Measurements from ENCODE around the gene WDR36.
"Not testable (repeated sequence)": the region's sequence is repeated elsewhere in the genome, so short reads cannot be mapped to it uniquely, and the experiment has no call there.

The WDR36 gene

DNA sequence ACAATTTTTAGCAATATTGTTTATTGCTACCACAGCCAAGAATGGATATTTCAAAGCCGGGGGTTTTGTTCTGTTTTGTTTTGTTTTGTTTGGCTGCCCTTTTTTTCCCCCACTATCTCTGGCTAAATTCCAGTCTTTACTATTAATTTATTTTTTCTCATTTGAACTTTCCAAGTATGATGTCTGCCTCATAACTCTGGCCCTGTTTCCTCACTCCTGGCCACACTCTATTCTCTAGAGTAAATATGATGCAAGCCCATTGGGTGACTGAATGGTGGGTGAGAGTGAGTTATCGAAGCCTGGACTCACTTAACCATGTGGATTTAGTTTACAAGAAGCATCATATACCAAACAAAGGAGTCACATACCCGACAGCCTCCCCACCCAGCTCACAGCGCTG, 41.9 kb downstream of the WDR36 start:
- Histone ChIP-seq H3K9ac (ENCODE audit: insufficient read length) (no peak overlapping the region), H3K9me3 (ENCODE audit: low read depth, low read length) (no peaks in the 10 kb centered on the region), H3K36me3 (ENCODE audit: insufficient read depth, low read length) (no peaks in the 10 kb centered on the region), H3K4me3 (no peak overlapping the region), H3K27ac (no peak overlapping the region)
- no peak for TF ChIP-seq EZH2 (IDR thresholded peaks at IDR 0.05)
- TF ChIP-seq POLR2AphosphoS5 (IDR thresholded peaks at IDR 0.05; ENCODE audit: borderline replicate concordance, low read depth, low read length), result no peak
- no peak for DNase-seq (ENCODE audit: low read depth, low spot score)

DNA sequence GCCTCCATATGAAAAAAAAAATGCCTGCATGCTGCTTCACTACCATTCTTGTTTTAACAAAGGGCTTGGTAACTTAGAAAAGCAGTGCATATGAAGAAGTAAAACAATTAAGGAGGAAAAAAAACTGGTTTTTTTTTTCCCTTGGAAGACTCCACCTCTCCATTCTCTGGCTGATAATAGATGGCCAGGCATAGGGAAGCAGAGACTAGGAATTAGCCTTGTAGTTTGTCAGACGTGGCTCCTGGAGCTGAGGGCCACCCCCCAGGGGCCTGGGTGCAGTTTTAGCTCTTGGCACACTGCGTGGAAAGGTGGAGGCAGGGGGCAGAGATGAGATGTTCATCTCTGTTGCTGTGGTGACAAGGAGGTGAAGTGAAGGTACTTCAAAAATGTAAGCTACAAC, 42.7 kb downstream of the WDR36 start:
- Histone ChIP-seq H3K4me3 (no peak overlapping the region), H3K9ac (ENCODE audit: insufficient read length) (no peak overlapping the region), H3K36me3 (ENCODE audit: insufficient read depth, low read length) (no peaks in the 10 kb centered on the region), H3K27ac (no peak overlapping the region), H3K9me3 (ENCODE audit: low read depth, low read length) (no peaks in the 10 kb centered on the region)
- DNase-seq (ENCODE audit: low read depth, low spot score), result no peak
- TF ChIP-seq EZH2 (IDR thresholded peaks at IDR 0.05) (no peak), POLR2AphosphoS5 (IDR thresholded peaks at IDR 0.05; ENCODE audit: borderline replicate concordance, low read depth, low read length) (no peak), FOXP2 (optimal IDR thresholded peaks at IDR 0.05; ENCODE audit: control extremely low read depth, extremely low read length, insufficient read depth) (no peak)

DNA sequence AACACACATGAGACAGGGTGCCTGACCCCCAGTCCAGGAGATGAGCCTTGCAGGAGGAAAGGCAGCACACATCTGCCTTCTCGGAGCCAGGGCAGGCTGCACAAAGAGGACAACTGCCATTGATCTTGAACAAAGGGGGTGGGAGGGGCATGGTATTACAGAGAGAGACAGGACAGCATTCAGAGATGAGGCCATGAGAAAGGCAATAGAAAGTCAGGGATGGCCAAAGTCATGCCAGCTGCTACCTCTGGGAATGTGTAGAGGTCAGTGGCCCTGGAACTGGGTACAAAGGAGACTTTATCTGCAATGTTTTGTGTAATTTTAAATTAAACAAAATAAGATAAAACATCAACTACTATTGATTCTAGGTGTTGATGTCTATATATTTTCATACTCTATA, 43.2 kb downstream of the WDR36 start:
- H3K9ac ChIP-seq (ENCODE audit: insufficient read length), result no peak overlapping the region
- no peaks in the 10 kb centered on the region for H3K9me3 ChIP-seq (ENCODE audit: low read depth, low read length)
- H3K36me3 ChIP-seq (ENCODE audit: insufficient read depth, low read length), result no peaks in the 10 kb centered on the region
- TF ChIP-seq EZH2 (IDR thresholded peaks at IDR 0.05) (no peak), POLR2AphosphoS5 (IDR thresholded peaks at IDR 0.05; ENCODE audit: borderline replicate concordance, low read depth, low read length) (no peak)
- DNase-seq (ENCODE audit: low read depth, low spot score), result no peak
- H3K4me3 ChIP-seq, result no peak overlapping the region
- no peak overlapping the region for H3K27ac ChIP-seq

DNA sequence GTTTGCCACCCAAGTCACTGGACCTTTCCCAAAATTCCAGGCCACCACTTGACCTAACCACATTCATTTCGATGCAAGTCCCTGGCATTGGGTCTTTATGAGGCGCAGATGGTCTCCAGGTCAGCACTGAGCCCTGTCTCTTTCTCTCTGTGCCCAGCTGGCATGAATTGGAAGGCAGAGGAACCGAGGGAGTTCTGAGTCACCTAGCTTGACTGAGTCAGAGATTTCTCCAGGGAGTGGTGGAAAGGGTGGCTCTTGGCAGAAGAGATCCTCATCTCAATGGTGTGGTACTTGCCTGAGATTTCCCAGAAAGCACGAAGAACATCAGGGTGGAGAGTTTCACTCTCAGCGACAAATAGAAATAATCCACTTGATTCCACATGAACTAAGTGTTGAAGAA, 43.8 kb downstream of the WDR36 start:
- Histone ChIP-seq H3K9me3 (ENCODE audit: low read depth, low read length) (no peaks in the 10 kb centered on the region), H3K36me3 (ENCODE audit: insufficient read depth, low read length) (no peaks in the 10 kb centered on the region), H3K4me3 (no peak overlapping the region), H3K27ac (no peak overlapping the region), H3K9ac (ENCODE audit: insufficient read length) (no peak overlapping the region)
- DNase-seq (ENCODE audit: low read depth, low spot score), result no peak
- no peak for TF ChIP-seq EZH2 (IDR thresholded peaks at IDR 0.05)
- TF ChIP-seq FOXP2 (optimal IDR thresholded peaks at IDR 0.05; ENCODE audit: control extremely low read depth, extremely low read length, insufficient read depth), result no peak
- TF ChIP-seq POLR2AphosphoS5 (IDR thresholded peaks at IDR 0.05; ENCODE audit: borderline replicate concordance, low read depth, low read length), result no peak

DNA sequence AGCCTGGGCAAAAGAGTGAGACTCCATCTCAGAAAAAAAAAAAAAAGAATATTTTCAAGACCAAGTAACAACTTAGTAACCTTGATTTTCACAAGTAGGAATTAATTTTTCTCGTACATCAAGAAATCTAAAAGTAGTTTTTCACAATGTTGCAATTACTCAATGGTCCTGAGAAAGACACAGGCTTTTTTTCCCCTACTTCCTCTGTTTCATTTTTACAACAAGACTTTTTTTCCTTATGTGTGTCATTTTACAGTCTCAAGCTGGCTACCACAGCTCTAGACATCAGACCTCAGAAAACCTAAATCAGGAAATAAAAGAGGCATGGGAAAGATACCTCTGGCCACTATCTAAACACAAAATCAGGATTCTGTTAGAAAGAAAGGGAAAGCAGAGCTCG, 45.9 kb downstream of the WDR36 start:
- Histone ChIP-seq H3K27ac (no peak overlapping the region), H3K9me3 (ENCODE audit: low read depth, low read length) (no peaks in the 10 kb centered on the region), H3K9ac (ENCODE audit: insufficient read length) (no peak overlapping the region), H3K36me3 (ENCODE audit: insufficient read depth, low read length) (no peaks in the 10 kb centered on the region), H3K4me3 (no peak overlapping the region)
- no peak for DNase-seq (ENCODE audit: low read depth, low spot score)
- TF ChIP-seq EZH2 (IDR thresholded peaks at IDR 0.05) (no peak), FOXP2 (optimal IDR thresholded peaks at IDR 0.05; ENCODE audit: control extremely low read depth, extremely low read length, insufficient read depth) (no peak), POLR2AphosphoS5 (IDR thresholded peaks at IDR 0.05; ENCODE audit: borderline replicate concordance, low read depth, low read length) (no peak)

GRCh38 chr5:111141471-111141870, 49.3 kb downstream of the WDR36 start:
- not testable (repeated sequence) for H3K9ac ChIP-seq (ENCODE audit: insufficient read length); H3K27ac ChIP-seq; H3K36me3 ChIP-seq (ENCODE audit: insufficient read depth, low read length); DNase-seq (ENCODE audit: low read depth, low spot score); H3K4me3 ChIP-seq; H3K9me3 ChIP-seq (ENCODE audit: low read depth, low read length)

- no peak overlapping the region for H3K9ac ChIP-seq (ENCODE audit: insufficient read length)
- no peak for TF ChIP-seq EZH2 (IDR thresholded peaks at IDR 0.05)
- no peak for TF ChIP-seq POLR2AphosphoS5 (IDR thresholded peaks at IDR 0.05; ENCODE audit: borderline replicate concordance, low read depth, low read length)
- TF ChIP-seq FOXP2 (optimal IDR thresholded peaks at IDR 0.05; ENCODE audit: control extremely low read depth, extremely low read length, insufficient read depth), result no peak
- no peak overlapping the region for H3K27ac ChIP-seq
- no peaks in the 10 kb centered on the region for H3K36me3 ChIP-seq (ENCODE audit: insufficient read depth, low read length)
- DNase-seq (ENCODE audit: low read depth, low spot score), result no peak
- H3K9me3 ChIP-seq (ENCODE audit: low read depth, low read length), result no peaks in the 10 kb centered on the region
- no peak overlapping the region for H3K4me3 ChIP-seq
Measured at GRCh38 chr5:111142932-111143331, 50.8 kb downstream of the WDR36 start.

- no peak overlapping the region for H3K9ac ChIP-seq (ENCODE audit: insufficient read length)
- TF ChIP-seq FOXP2 (optimal IDR thresholded peaks at IDR 0.05; ENCODE audit: control extremely low read depth, extremely low read length, insufficient read depth) (no peak), EZH2 (IDR thresholded peaks at IDR 0.05) (no peak)
- DNase-seq (ENCODE audit: low read depth, low spot score), result no peak
Measured at GRCh38 chr5:111143910-111144309, 51.8 kb downstream of the WDR36 start.

GRCh38 chr5:111144352-111144930, 52.3 kb downstream of the WDR36 start:
- DNase-seq (ENCODE audit: low read depth, low spot score), result no peak

More at GRCh38 chr5:111143910-111144309, 51.8 kb downstream of the WDR36 start:
- no peaks in the 10 kb centered on the region for H3K9me3 ChIP-seq (ENCODE audit: low read depth, low read length)
- no peak overlapping the region for H3K4me3 ChIP-seq
- no peaks in the 10 kb centered on the region for H3K36me3 ChIP-seq (ENCODE audit: insufficient read depth, low read length)
- no peak overlapping the region for H3K27ac ChIP-seq

More at GRCh38 chr5:111144352-111144930, 52.3 kb downstream of the WDR36 start:
- Histone ChIP-seq H3K27ac (no peak overlapping the region), H3K9me3 (ENCODE audit: low read depth, low read length) (no peaks in the 10 kb centered on the region), H3K9ac (ENCODE audit: insufficient read length) (no peak overlapping the region), H3K36me3 (ENCODE audit: insufficient read depth, low read length) (no peaks in the 10 kb centered on the region), H3K4me3 (no peak overlapping the region)
- no peak for TF ChIP-seq FOXP2 (optimal IDR thresholded peaks at IDR 0.05; ENCODE audit: control extremely low read depth, extremely low read length, insufficient read depth)
- no peak for TF ChIP-seq EZH2 (IDR thresholded peaks at IDR 0.05)
- TF ChIP-seq POLR2AphosphoS5 (IDR thresholded peaks at IDR 0.05; ENCODE audit: borderline replicate concordance, low read depth, low read length), result no peak
